HL-60/S4 (cell line): ENCODE data around the gene PRAMEF33.
"Not testable (repeated sequence)": the region's sequence is repeated elsewhere in the genome, so short reads cannot be mapped to it uniquely, and the experiment has no call there.

Experiments used
- in situ Hi-C: fragments of 300-500 bp; cut with MboI; formaldehyde crosslinking; loops from 2 replicates; pipeline ENCODE4 v1.14.3; 2022; ENCODE audit warnings: low sequenced_read_pairs

PRAMEF33 gene

GRCh38 chr1:13303239-13303638, at the start of gene PRAMEF33:
TSS of gene PRAMEF33 (plus strand) at chr1:13303539. CDS start at chr1:13305955, 2,416 bp downstream.
- in situ Hi-C loops = not testable (repeated sequence)

GRCh38 chr1:13253898-13254297, 49.4 kb upstream of the PRAMEF33 start, which contains the start of gene PRAMEF5:
TSS of gene PRAMEF5 (plus strand) at chr1:13254198. CDS start at chr1:13259269, 5,071 bp downstream.
- in situ Hi-C loops = not testable (repeated sequence)

- in situ Hi-C loops = not testable (repeated sequence)
These were observed 38.2 kb upstream of the PRAMEF33 start for GRCh38 chr1:13265124-13265523.

GRCh38 chr1:13277016-13277415, 26.3 kb upstream of the PRAMEF33 start:
- in situ Hi-C loops = not testable (repeated sequence)

GRCh38 chr1:13279617-13280016, 23.7 kb upstream of the PRAMEF33 start:
- in situ Hi-C loops = not testable (repeated sequence)

GRCh38 chr1:13285037-13285436, 18.3 kb upstream of the PRAMEF33 start, which contains the start of gene PRAMEF8:
TSS of gene PRAMEF8 (minus strand) at chr1:13285137. CDS start at chr1:13284091, 1,046 bp downstream.
- in situ Hi-C loops = not testable (repeated sequence)

GRCh38 chr1:13289030-13289429, 14.3 kb upstream of the PRAMEF33 start:
- in situ Hi-C loops = not testable (repeated sequence)

GRCh38 chr1:13297216-13297931, 6.0 kb upstream of the PRAMEF33 start:
- in situ Hi-C loops = not testable (repeated sequence)

- in situ Hi-C loops = not testable (repeated sequence)
These were observed 4.6 kb upstream of the PRAMEF33 start for GRCh38 chr1:13298699-13299098.

GRCh38 chr1:13302197-13302596, 1.1 kb upstream of the PRAMEF33 start:
- in situ Hi-C loops = not testable (repeated sequence)

- in situ Hi-C loops = not testable (repeated sequence)
These were observed 11.9 kb downstream of the PRAMEF33 start, which contains the start of gene PRAMEF15 for GRCh38 chr1:13315281-13315680. TSS of gene PRAMEF15 (plus strand) at chr1:13315581. CDS start at chr1:13318408, 2,827 bp downstream.

- in situ Hi-C loops = not testable (repeated sequence)
These were observed 39.2 kb downstream of the PRAMEF33 start for GRCh38 chr1:13342496-13342895.

- in situ Hi-C loops = not testable (repeated sequence)
These were observed 43.7 kb downstream of the PRAMEF33 start, which contains the start of gene PRAMEF14 for GRCh38 chr1:13347034-13347433. TSS of gene PRAMEF14 (minus strand) at chr1:13347134. CDS start at chr1:13345314, 1,820 bp downstream.

- in situ Hi-C loops = not testable (repeated sequence)
These were observed 50.1 kb downstream of the PRAMEF33 start for GRCh38 chr1:13353476-13353875.

- in situ Hi-C loops = not testable (repeated sequence)
These were observed 51.1 kb downstream of the PRAMEF33 start for GRCh38 chr1:13354475-13354874.

GRCh38 chr1:13356774-13357173, 53.4 kb downstream of the PRAMEF33 start:
- in situ Hi-C loops = not testable (repeated sequence)
